WTC11 (cell line): ENCODE data around the gene SEC22A. TPM values are rescaled to one million over a fixed set of nuclear protein-coding genes. Genes with fewer than 3 reads are reported as not detected.

Source experiments
- ATAC-seq: fragments of 200-7000 bp; cut with Tn5 transposase; 2 replicates; pipeline ENCODE4 v1.10.0; 2021; ENCODE audit warnings: mild to moderate bottlenecking, moderate library complexity
- CTCF ChIA-PET: fragments of 300-600 bp; sonication (Branson Sonifier 250); formaldehyde crosslinking; loops from one replicate; lab custom pipeline; 2021; ENCODE audit warnings: antibody characterized with exemption; lab: Charles Lee
- POLR2A ChIA-PET: fragments of 350-600 bp; sonication (Branson Sonifier 250); formaldehyde crosslinking; loops from one replicate; lab custom pipeline; 2021; ENCODE audit warnings: antibody characterized with exemption; lab: Charles Lee
- DNase-seq: peaks from one replicate; pipeline ENCODE4 v3.0.0; 2021; ENCODE audit warnings: low spot score
- H3K27ac Mint-ChIP-seq: 2 replicates; pipeline ENCODE4 v1.8.0; 2021; ENCODE audit warnings: mixed read lengths
- H3K27me3 Mint-ChIP-seq: 2 replicates; pipeline ENCODE4 v1.8.0; 2021; ENCODE audit warnings: low read depth, mild to moderate bottlenecking, moderate library complexity, mixed read lengths
- H3K36me3 Mint-ChIP-seq: 2 replicates; pipeline ENCODE4 v1.8.0; 2021; ENCODE audit warnings: mixed read lengths
- H3K4me1 Mint-ChIP-seq: 2 replicates; pipeline ENCODE4 v1.8.0; 2022; ENCODE audit warnings: mixed read lengths
- H3K4me3 Mint-ChIP-seq: 2 replicates; pipeline ENCODE4 v1.8.0; 2021; ENCODE audit warnings: mild to moderate bottlenecking, moderate library complexity, mixed read lengths
- H3K9me3 Mint-ChIP-seq: 2 replicates; pipeline ENCODE4 v1.8.0; 2021; ENCODE audit warnings: mixed read lengths
- CREB1 ChIP-seq: sonication (generic); formaldehyde crosslinking; IDR thresholded peaks from 2 replicates; pipeline ENCODE4 v1.8.0; 2023; ENCODE audit warnings: mild to moderate bottlenecking, missing genetic modification reagents
- EMX1 ChIP-seq: fragments of 250-450 bp; sonication (Bioruptor Pico); IDR thresholded peaks from 2 replicates; pipeline ENCODE4 v1.8.0; 2021; ENCODE audit warnings: mild to moderate bottlenecking
- KAT7 ChIP-seq: sonication (generic); formaldehyde crosslinking; IDR thresholded peaks from 2 replicates; pipeline ENCODE4 v1.8.1; 2023; ENCODE audit warnings: missing genetic modification reagents, mild to moderate bottlenecking, borderline replicate concordance
- MXD4 ChIP-seq: fragments of 250-450 bp; sonication (Bioruptor Pico); IDR thresholded peaks from 2 replicates; pipeline ENCODE4 v1.8.0; 2021; ENCODE audit warnings: mild to moderate bottlenecking, moderate library complexity, borderline replicate concordance
- NFATC4 ChIP-seq: fragments of 250-450 bp; sonication (Bioruptor Pico); IDR thresholded peaks from 2 replicates; pipeline ENCODE4 v1.9.0; 2021; ENCODE audit warnings: mild to moderate bottlenecking
- NR2C2 ChIP-seq: sonication (generic); formaldehyde crosslinking; IDR thresholded peaks from 2 replicates; pipeline ENCODE4 v1.8.0; 2022; ENCODE audit warnings: mild to moderate bottlenecking, missing genetic modification reagents
- OVOL2 ChIP-seq: fragments of 250-450 bp; sonication (Bioruptor Pico); IDR thresholded peaks from 2 replicates; pipeline ENCODE4 v1.9.0; 2021; ENCODE audit warnings: mild to moderate bottlenecking, borderline replicate concordance
- TCF7 ChIP-seq: sonication (generic); formaldehyde crosslinking; IDR thresholded peaks from 2 replicates; pipeline ENCODE4 v1.8.0; 2022; ENCODE audit warnings: mild to moderate bottlenecking, low read depth, missing genetic modification reagents, moderate library complexity
- TP53 ChIP-seq: sonication (generic); formaldehyde crosslinking; IDR thresholded peaks from 2 replicates; pipeline ENCODE4 v1.8.1; 2023; ENCODE audit warnings: mild to moderate bottlenecking, missing genetic modification reagents
- ZNF219 ChIP-seq: sonication (generic); formaldehyde crosslinking; IDR thresholded peaks from 2 replicates; pipeline ENCODE4 v1.8.0; 2023; ENCODE audit warnings: missing genetic modification reagents, mild to moderate bottlenecking, borderline replicate concordance
- ZNF263 ChIP-seq: sonication (generic); formaldehyde crosslinking; IDR thresholded peaks from 2 replicates; pipeline ENCODE4 v1.8.1; 2022; ENCODE audit warnings: low read depth, mild to moderate bottlenecking, moderate library complexity, missing genetic modification reagents
- ZNF671 ChIP-seq: fragments of 250-450 bp; sonication (Bioruptor Pico); IDR thresholded peaks from 2 replicates; pipeline ENCODE4 v1.8.0; 2021; ENCODE audit warnings: mild to moderate bottlenecking
- total RNA-seq: library from RNA; stranded (reverse); gene quantifications from 3 replicates; pipeline ENCODE4 v1.2.3, GENCODE V29; 2021
- TF ChIP-seq, protein P1 (sequence below): sonication (generic); formaldehyde crosslinking; IDR thresholded peaks from 2 replicates; pipeline ENCODE4 v1.8.0; 2022; ENCODE audit warnings: missing genetic modification reagents
- TF ChIP-seq, protein P2 (sequence below): sonication (generic); formaldehyde crosslinking; IDR thresholded peaks from 2 replicates; pipeline ENCODE4 v1.8.1; 2023; ENCODE audit warnings: mild to moderate bottlenecking, moderate library complexity, missing genetic modification reagents
- TF ChIP-seq, protein P3 (sequence below): fragments of 250-450 bp; sonication (Bioruptor Pico); IDR thresholded peaks from 2 replicates; pipeline ENCODE4 v1.9.0; 2021; ENCODE audit warnings: mild to moderate bottlenecking, borderline replicate concordance

The SEC22A gene
- total RNA-seq, 1 experiment from 2014 or later = 12.6 TPM

DNA sequence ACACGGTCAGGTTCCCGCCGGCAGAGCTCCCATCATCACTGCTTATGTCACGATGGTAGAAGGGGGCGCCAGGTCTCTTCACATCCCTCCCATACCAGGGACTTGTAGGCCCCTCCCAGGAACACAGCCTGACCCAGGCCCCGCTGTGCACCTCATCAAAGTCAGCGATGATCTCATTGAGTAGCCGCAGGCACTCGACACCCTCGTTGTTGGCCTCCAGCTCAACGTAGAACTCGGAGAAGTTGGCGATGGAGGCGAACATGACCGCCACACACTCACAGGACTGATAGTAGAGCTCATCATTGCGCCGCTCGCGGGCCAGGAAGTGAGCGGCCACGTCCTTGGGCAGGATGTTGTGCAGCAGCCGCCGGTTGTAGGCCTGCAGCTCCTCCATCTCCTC lies 89.2 kb downstream of the SEC22A start:
- Mint-ChIP-seq H3K4me1 (no peaks in the 10 kb centered on the region), H3K27me3 (no peaks in the 10 kb centered on the region), H3K27ac (no peak overlapping the region), H3K4me3 (no peak overlapping the region), H3K36me3 (peaks cover 52% of the 10 kb centered on the region), H3K9me3 (0 out of 2 replicates have a peak, but pooled peaks cover 4% of the 10 kb centered on the region)
- ChIA-PET POLR2A (no interaction called here), CTCF (interaction anchor here (0.6 kb wide), 1 partner anchor 23 kb away, joined by 3 read pairs; no protein-coding TSS in a partner anchor)
- no peak for TF ChIP-seq NFATC4
- TF ChIP-seq TP53 (CRISPR knock-in tag) = no peak
- TF ChIP-seq, protein P1, sequence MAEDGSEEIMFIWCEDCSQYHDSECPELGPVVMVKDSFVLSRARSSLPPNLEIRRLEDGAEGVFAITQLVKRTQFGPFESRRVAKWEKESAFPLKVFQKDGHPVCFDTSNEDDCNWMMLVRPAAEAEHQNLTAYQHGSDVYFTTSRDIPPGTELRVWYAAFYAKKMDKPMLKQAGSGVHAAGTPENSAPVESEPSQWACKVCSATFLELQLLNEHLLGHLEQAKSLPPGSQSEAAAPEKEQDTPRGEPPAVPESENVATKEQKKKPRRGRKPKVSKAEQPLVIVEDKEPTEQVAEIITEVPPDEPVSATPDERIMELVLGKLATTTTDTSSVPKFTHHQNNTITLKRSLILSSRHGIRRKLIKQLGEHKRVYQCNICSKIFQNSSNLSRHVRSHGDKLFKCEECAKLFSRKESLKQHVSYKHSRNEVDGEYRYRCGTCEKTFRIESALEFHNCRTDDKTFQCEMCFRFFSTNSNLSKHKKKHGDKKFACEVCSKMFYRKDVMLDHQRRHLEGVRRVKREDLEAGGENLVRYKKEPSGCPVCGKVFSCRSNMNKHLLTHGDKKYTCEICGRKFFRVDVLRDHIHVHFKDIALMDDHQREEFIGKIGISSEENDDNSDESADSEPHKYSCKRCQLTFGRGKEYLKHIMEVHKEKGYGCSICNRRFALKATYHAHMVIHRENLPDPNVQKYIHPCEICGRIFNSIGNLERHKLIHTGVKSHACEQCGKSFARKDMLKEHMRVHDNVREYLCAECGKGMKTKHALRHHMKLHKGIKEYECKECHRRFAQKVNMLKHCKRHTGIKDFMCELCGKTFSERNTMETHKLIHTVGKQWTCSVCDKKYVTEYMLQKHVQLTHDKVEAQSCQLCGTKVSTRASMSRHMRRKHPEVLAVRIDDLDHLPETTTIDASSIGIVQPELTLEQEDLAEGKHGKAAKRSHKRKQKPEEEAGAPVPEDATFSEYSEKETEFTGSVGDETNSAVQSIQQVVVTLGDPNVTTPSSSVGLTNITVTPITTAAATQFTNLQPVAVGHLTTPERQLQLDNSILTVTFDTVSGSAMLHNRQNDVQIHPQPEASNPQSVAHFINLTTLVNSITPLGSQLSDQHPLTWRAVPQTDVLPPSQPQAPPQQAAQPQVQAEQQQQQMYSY (CRISPR knock-in tag) = no peak
- TF ChIP-seq ZNF671 (CRISPR knock-in tag) = no peak
- TF ChIP-seq ZNF263 (CRISPR knock-in tag) = no peak
- no peak for TF ChIP-seq NR2C2 (CRISPR knock-in tag)
- TF ChIP-seq CREB1 = no peak
- no peak for TF ChIP-seq TCF7
- no peak for TF ChIP-seq KAT7 (CRISPR knock-in tag)
- TF ChIP-seq OVOL2 (CRISPR knock-in tag) = no peak
- no peak for TF ChIP-seq MXD4
- TF ChIP-seq ZNF219 (CRISPR knock-in tag) = no peak
- TF ChIP-seq, protein P2, sequence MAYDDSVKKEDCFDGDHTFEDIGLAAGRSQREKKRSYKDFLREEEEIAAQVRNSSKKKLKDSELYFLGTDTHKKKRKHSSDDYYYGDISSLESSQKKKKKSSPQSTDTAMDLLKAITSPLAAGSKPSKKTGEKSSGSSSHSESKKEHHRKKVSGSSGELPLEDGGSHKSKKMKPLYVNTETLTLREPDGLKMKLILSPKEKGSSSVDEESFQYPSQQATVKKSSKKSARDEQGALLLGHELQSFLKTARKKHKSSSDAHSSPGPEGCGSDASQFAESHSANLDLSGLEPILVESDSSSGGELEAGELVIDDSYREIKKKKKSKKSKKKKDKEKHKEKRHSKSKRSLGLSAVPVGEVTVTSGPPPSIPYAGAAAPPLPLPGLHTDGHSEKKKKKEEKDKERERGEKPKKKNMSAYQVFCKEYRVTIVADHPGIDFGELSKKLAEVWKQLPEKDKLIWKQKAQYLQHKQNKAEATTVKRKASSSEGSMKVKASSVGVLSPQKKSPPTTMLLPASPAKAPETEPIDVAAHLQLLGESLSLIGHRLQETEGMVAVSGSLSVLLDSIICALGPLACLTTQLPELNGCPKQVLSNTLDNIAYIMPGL (CRISPR knock-in tag) = no peak
- no peak for TF ChIP-seq EMX1 (CRISPR knock-in tag)
- DNase-seq (no peak), ATAC-seq (no peak)

DNA sequence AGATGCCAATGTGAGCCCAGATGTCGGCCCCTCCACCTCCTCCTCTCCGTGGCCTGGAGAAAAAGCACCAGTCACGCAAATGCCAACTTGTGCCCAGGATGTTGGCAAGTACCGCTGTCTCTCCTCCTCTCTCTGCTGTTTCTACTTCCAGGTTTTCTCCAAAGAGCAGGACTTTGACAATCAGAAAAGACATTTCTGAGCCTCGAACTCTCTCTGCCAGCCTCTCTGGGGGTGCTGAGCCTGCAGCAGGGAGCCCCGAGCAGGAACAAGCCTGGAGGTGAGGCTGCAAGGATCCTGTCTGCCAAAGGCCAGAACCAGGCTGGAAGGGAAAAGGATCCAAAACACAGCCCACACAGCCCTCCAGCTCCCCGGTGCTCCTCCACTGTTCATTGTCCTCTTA lies 89.7 kb downstream of the SEC22A start:
- no peak overlapping the region for H3K4me3 Mint-ChIP-seq
- H3K4me1 Mint-ChIP-seq = no peaks in the 10 kb centered on the region
- H3K9me3 Mint-ChIP-seq = 0 out of 2 replicates have a peak, but pooled peaks cover 4% of the 10 kb centered on the region
- H3K27me3 Mint-ChIP-seq = no peaks in the 10 kb centered on the region
- CTCF ChIA-PET = no interaction called here
- H3K36me3 Mint-ChIP-seq = peaks cover 55% of the 10 kb centered on the region
- POLR2A ChIA-PET = no interaction called here
- TF ChIP-seq, protein P3, sequence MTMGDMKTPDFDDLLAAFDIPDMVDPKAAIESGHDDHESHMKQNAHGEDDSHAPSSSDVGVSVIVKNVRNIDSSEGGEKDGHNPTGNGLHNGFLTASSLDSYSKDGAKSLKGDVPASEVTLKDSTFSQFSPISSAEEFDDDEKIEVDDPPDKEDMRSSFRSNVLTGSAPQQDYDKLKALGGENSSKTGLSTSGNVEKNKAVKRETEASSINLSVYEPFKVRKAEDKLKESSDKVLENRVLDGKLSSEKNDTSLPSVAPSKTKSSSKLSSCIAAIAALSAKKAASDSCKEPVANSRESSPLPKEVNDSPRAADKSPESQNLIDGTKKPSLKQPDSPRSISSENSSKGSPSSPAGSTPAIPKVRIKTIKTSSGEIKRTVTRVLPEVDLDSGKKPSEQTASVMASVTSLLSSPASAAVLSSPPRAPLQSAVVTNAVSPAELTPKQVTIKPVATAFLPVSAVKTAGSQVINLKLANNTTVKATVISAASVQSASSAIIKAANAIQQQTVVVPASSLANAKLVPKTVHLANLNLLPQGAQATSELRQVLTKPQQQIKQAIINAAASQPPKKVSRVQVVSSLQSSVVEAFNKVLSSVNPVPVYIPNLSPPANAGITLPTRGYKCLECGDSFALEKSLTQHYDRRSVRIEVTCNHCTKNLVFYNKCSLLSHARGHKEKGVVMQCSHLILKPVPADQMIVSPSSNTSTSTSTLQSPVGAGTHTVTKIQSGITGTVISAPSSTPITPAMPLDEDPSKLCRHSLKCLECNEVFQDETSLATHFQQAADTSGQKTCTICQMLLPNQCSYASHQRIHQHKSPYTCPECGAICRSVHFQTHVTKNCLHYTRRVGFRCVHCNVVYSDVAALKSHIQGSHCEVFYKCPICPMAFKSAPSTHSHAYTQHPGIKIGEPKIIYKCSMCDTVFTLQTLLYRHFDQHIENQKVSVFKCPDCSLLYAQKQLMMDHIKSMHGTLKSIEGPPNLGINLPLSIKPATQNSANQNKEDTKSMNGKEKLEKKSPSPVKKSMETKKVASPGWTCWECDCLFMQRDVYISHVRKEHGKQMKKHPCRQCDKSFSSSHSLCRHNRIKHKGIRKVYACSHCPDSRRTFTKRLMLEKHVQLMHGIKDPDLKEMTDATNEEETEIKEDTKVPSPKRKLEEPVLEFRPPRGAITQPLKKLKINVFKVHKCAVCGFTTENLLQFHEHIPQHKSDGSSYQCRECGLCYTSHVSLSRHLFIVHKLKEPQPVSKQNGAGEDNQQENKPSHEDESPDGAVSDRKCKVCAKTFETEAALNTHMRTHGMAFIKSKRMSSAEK = no peak
- ATAC-seq = no peak
- no peak for DNase-seq
- no peak overlapping the region for H3K27ac Mint-ChIP-seq
